ENCODE results near the gene NPEPPS.

DNA sequence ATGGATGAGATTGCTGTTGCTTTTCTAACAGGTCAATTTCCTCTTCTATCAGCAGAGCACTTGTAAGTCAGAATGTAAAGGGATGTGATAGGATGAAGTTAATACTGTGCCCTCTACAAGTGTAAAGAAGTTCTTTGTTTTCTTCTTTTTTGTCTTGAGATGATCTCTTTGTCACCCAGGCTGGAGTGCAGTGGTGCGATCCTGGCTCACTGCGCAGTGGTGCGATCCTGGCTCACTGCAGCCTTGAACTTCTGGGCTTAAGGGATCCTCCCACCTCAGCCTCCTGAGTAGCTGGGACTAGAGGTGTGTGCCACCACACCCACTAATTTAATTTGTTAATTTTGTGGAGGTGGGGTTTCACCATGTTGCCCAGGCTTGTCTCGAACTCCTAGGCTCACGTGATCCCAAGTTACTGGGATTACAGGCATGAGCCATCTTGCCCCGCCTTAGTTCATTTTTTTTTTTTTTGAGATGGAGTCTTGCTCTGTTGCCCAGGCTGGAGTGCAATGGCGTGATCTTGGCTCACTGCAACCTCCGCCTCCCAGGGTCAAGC lies 97.2 kb downstream of the NPEPPS start:
- TF ChIP-seq EZH2 (IDR thresholded peaks at IDR 0.05; ENCODE audit: low read length), result no peak
- TF ChIP-seq, protein P1, sequence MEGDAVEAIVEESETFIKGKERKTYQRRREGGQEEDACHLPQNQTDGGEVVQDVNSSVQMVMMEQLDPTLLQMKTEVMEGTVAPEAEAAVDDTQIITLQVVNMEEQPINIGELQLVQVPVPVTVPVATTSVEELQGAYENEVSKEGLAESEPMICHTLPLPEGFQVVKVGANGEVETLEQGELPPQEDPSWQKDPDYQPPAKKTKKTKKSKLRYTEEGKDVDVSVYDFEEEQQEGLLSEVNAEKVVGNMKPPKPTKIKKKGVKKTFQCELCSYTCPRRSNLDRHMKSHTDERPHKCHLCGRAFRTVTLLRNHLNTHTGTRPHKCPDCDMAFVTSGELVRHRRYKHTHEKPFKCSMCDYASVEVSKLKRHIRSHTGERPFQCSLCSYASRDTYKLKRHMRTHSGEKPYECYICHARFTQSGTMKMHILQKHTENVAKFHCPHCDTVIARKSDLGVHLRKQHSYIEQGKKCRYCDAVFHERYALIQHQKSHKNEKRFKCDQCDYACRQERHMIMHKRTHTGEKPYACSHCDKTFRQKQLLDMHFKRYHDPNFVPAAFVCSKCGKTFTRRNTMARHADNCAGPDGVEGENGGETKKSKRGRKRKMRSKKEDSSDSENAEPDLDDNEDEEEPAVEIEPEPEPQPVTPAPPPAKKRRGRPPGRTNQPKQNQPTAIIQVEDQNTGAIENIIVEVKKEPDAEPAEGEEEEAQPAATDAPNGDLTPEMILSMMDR (optimal IDR thresholded peaks at IDR 0.05 in 1 of 3, IDR thresholded peaks at IDR 0.05 in 1 of 3, conservative IDR thresholded peaks at IDR 0.05 in 1 of 3; ENCODE audit: extremely low read depth in 1 of 3, insufficient read depth in 2 of 3, low read length in 3 of 3), result no peak

Data from keratinocyte (primary cell).